ENCODE data around the gene RETREG1. TPM values are rescaled to one million over a fixed set of nuclear protein-coding genes. Genes with fewer than 3 reads are reported as not detected.

RETREG1 gene
- total RNA-seq, 1 experiment from 2014 or later, result 3.4 TPM

GRCh38 chr5:16546732-16547131 lies 70.1 kb downstream of the RETREG1 start:
- no peak overlapping the region for H2BK12ac ChIP-seq (ENCODE audit: insufficient read length, low read depth, low read length)
- H4K91ac ChIP-seq (ENCODE audit: insufficient read length, low read depth, low read length), result no peak overlapping the region
- H3K9ac ChIP-seq (ENCODE audit: extremely low read depth, insufficient read length, low read length), result no peak overlapping the region
- no peak overlapping the region for H3K4ac ChIP-seq (ENCODE audit: low read depth, low read length)
- no peak overlapping the region for H2AK5ac ChIP-seq (ENCODE audit: insufficient read length, low read length)
- no peak overlapping the region for H2BK20ac ChIP-seq (ENCODE audit: low read depth, low read length, poor library complexity, severe bottlenecking)
- H3K23ac ChIP-seq (ENCODE audit: insufficient read length, low read depth, low read length), result no peak overlapping the region
- H3K14ac ChIP-seq (ENCODE audit: insufficient read depth, low read length), result no peak overlapping the region
- H3K23me2 ChIP-seq (ENCODE audit: insufficient read length, low read depth, low read length, poor library complexity, severe bottlenecking), result no peaks in the 10 kb centered on the region
- Mint-ChIP-seq H3K9me3 (no peaks in the 10 kb centered on the region), H3K4me1 (peaks cover 5 to 7% of the 10 kb centered on the region in 2 experiments), H3K27ac (no peak overlapping the region), H3K27me3 (ENCODE audit: low read depth) (no peaks in the 10 kb centered on the region), H3K4me3 (no peak overlapping the region), H3K36me3 (ENCODE audit: insufficient read depth in 1 of 3, low read depth in 3 of 3) (no peaks in the 10 kb centered on the region)
- H2BK15ac ChIP-seq (ENCODE audit: low read depth, low read length), result no peak overlapping the region
- TF ChIP-seq CTCF (conservative IDR thresholded peaks at IDR 0.05), result no peak
- no peak overlapping the region for H3K27ac ChIP-seq (ENCODE audit: insufficient read length, low read depth, low read length)
- no peaks in the 10 kb centered on the region for H3K79me1 ChIP-seq (ENCODE audit: insufficient read depth, low read depth, low read length, poor library complexity, severe bottlenecking)
- no peak overlapping the region for H3K56ac ChIP-seq (ENCODE audit: insufficient read length, low read depth, low read length)
- no peak overlapping the region for H2AFZ ChIP-seq (ENCODE audit: low read length)
- no peak overlapping the region for H4K8ac ChIP-seq (replicated peaks; ENCODE audit: insufficient read length, low read depth, low read length)
- no peak overlapping the region for H2BK5ac ChIP-seq (ENCODE audit: insufficient read length, low read length)
- H3K27me3 ChIP-seq (ENCODE audit: insufficient read depth, low read length), result no peaks in the 10 kb centered on the region
- no peak overlapping the region for H3K18ac ChIP-seq (ENCODE audit: insufficient read length, low read depth, low read length)
- H3K9me3 ChIP-seq (ENCODE audit: control insufficient read depth, low read depth, low read length), result no peaks in the 10 kb centered on the region
- H3K79me2 ChIP-seq (ENCODE audit: insufficient read depth, low read length), result no peaks in the 10 kb centered on the region
- no CpG with 5 or more reads among the region's 4 CpGs for WGBS (ENCODE audit: extremely low coverage, insufficient read length, low lambda C conversion rate)
- H3T11ph ChIP-seq (ENCODE audit: low read length), result no peak overlapping the region
- no peak overlapping the region for H2BK120ac ChIP-seq (ENCODE audit: low read depth, low read length, poor library complexity, severe bottlenecking)
- H4K5ac ChIP-seq (ENCODE audit: insufficient read length, low read depth, low read length), result no peak overlapping the region
- H3K4me2 ChIP-seq (ENCODE audit: insufficient read depth, insufficient read length, low read length), result no peak overlapping the region
- no peak for DNase-seq
- no peaks in the 10 kb centered on the region for H3K4me1 ChIP-seq (ENCODE audit: insufficient read depth, low read length)
- H4K20me1 ChIP-seq (ENCODE audit: control insufficient read depth, insufficient read depth, insufficient read length), result no peaks in the 10 kb centered on the region
